Ishikawa (cell line): ENCODE data around the gene SCN9A.

ENCODE experiments used
- CEBPB ChIP-seq: IDR thresholded peaks from 2 replicates; pipeline ENCODE4 v1.6.1; 2012
- CREB1 ChIP-seq: IDR thresholded peaks from 2 replicates; pipeline ENCODE4 v1.6.1; 2012; ENCODE audit warnings: low read depth
- EGR1 ChIP-seq: IDR thresholded peaks from 2 replicates; pipeline ENCODE4 v1.6.1; 2012
- EP300 ChIP-seq: IDR thresholded peaks from 2 replicates; pipeline ENCODE4 v1.6.1; 2012; ENCODE audit warnings: borderline replicate concordance
- FOXM1 ChIP-seq: IDR thresholded peaks from 2 replicates; pipeline ENCODE4 v1.6.1; 2012; ENCODE audit warnings: low read depth, borderline replicate concordance
- MAX ChIP-seq: IDR thresholded peaks from 2 replicates; pipeline ENCODE4 v1.6.1; 2012
- NFIC ChIP-seq: IDR thresholded peaks from 2 replicates; pipeline ENCODE4 v1.6.1; 2012
- RAD21 ChIP-seq: IDR thresholded peaks from 2 replicates; pipeline ENCODE4 v1.6.1; 2012; ENCODE audit warnings: low read depth
- REST ChIP-seq: IDR thresholded peaks from 2 replicates; pipeline ENCODE4 v1.6.1; 2012; ENCODE audit warnings: low read depth, mild to moderate bottlenecking
- TAF1 ChIP-seq: IDR thresholded peaks from 2 replicates; pipeline ENCODE4 v1.6.1; 2012; ENCODE audit warnings: low read depth, mild to moderate bottlenecking
- TCF12 ChIP-seq: IDR thresholded peaks from 2 replicates; pipeline ENCODE4 v1.6.1; 2012; ENCODE audit warnings: low read depth
- TEAD4 ChIP-seq: IDR thresholded peaks from 2 replicates; pipeline ENCODE4 v1.6.1; 2012
- USF1 ChIP-seq: IDR thresholded peaks from 2 replicates; pipeline ENCODE4 v1.6.1; 2012
- YY1 ChIP-seq: IDR thresholded peaks from 2 replicates; pipeline ENCODE4 v1.6.1; 2012; ENCODE audit warnings: low read depth
- ZBTB7A ChIP-seq: IDR thresholded peaks from 2 replicates; pipeline ENCODE4 v1.6.1; 2012; ENCODE audit warnings: low read depth

Gene SCN9A

DNA sequence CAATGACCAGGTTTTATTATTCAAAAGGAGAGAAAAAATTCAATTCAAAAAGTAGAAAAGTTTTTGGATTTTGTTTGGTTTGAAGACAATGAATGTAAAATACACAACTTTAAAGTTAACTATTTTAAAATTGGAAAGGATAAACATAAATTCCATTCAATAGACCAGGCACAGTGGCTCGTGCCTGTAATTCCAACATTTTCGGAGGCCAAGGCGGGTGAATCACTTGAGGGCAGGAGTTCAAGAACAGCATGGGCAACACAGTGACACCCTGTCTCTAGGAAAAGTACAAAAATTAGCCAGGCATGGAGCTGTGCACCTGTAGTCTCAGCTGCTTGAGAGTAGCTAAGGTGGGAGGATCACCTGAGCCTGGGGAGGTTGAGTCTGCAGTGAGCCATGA is 54.7 kb downstream of the SCN9A start:
- no peak for TF ChIP-seq ZBTB7A
- TF ChIP-seq FOXM1, result no peak
- no peak for TF ChIP-seq CEBPB
- TF ChIP-seq RAD21, result no peak

DNA sequence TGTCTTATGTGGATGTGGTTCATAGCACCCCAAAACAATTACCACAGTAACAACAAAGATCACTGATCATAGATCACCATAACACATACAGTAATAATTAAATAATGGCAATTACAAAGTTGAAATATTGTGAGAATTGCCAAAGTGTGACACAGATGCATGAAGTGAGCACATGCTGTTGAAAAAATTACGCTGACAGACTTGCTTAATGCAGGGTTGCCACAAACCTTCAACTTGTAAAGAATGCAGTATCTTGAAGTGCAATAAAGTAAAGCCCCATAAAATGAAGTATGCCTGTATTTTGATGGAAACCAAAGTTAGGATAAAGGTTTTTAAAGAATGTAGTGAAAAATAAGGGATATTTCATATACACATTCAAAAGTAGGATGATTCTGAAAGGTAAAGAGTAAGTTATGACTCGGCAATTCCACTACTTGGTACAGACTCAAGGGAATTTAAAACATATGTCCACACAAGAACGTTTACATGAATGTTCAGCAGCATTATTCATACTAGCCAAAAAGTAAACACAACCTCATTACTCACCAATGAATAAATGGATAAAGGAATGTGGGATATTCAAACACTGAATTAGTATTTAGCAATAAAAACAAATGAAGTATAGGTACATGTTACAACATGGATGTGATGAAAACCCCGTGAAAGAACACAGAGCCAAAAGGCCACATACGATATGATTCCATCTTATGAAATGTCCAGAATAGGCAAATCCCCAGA is 61.6 kb downstream of the SCN9A start:
- TF ChIP-seq MAX, result no peak
- TF ChIP-seq TEAD4, result no peak
- no peak for TF ChIP-seq EGR1
- TF ChIP-seq EP300, result no peak
- no peak for TF ChIP-seq TAF1
- TF ChIP-seq FOXM1, result no peak
- no peak for TF ChIP-seq YY1
- no peak for TF ChIP-seq USF1
- no peak for TF ChIP-seq RAD21
- TF ChIP-seq REST, result no peak
- TF ChIP-seq TCF12, result no peak
- TF ChIP-seq CREB1, result no peak
- no peak for TF ChIP-seq NFIC
- TF ChIP-seq CEBPB, result no peak
- no peak for TF ChIP-seq ZBTB7A

DNA sequence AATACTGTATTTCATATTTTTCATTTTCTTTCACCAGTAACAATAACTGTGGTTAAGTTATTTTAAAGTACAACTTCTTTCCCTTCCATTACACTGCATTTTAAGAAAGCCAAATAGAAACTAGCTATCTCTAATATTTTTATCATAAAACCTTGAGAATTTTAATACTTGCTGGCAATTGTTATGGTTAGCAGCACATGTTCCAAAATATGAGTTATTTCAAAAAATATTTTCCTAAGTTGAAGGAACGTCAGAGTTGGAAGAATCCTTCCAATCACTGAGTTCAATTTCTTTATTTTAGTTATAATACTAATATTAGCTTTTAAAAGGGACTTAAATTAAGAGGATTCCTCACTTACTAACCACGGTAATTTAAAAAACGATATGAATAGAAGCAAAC is 68.4 kb downstream of the SCN9A start:
- TF ChIP-seq TAF1, result no peak
- TF ChIP-seq USF1, result no peak
- no peak for TF ChIP-seq EP300
- TF ChIP-seq NFIC, result no peak
- no peak for TF ChIP-seq MAX
- no peak for TF ChIP-seq TCF12
- TF ChIP-seq EGR1, result no peak
- no peak for TF ChIP-seq REST
- no peak for TF ChIP-seq TEAD4
- TF ChIP-seq ZBTB7A, result no peak
- TF ChIP-seq YY1, result no peak
- TF ChIP-seq CEBPB, result no peak
- no peak for TF ChIP-seq FOXM1
- no peak for TF ChIP-seq CREB1
- no peak for TF ChIP-seq RAD21

- TF ChIP-seq USF1 (no peak), REST (no peak), FOXM1 (no peak), NFIC (no peak), TAF1 (no peak), EP300 (no peak), EGR1 (no peak), RAD21 (no peak), TCF12 (no peak), YY1 (no peak), MAX (no peak), CEBPB (no peak), ZBTB7A (no peak), TEAD4 (no peak), CREB1 (no peak)
Observed at GRCh38 chr2:166304656-166305055, 71.1 kb downstream of the SCN9A start.
